Measurements from ENCODE around the gene CCDC102B. TPM values are rescaled to one million over a fixed set of nuclear protein-coding genes. Genes with fewer than 3 reads are reported as not detected.

The CCDC102B gene
- total RNA-seq, 4 donors from 2014 or later = 6.7 to 15.3 (median 11.8) TPM

DNA sequence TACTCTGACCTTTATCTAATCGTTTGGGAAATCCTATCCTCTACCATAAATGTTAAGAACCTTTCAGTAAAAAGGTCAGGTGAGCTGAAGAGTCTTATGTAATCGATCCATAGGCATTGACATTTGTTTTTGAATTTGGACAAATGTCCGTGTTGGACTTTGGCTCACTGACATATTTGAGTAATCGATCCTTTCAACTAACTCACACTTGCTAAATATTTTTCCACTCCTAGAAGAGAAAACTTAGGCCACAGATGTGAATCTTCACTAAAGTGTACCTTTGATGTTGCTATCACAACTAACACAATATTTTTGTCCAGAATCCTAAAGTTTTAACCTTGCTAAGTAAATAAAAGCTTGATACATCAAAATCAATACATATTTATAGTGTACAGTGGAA lies 89.5 kb downstream of the CCDC102B start:
- ATAC-seq (ENCODE audit: low FRiP score) (no peak), DNase-seq (ENCODE audit: low spot score) (no peak)
- TF ChIP-seq, protein P1, sequence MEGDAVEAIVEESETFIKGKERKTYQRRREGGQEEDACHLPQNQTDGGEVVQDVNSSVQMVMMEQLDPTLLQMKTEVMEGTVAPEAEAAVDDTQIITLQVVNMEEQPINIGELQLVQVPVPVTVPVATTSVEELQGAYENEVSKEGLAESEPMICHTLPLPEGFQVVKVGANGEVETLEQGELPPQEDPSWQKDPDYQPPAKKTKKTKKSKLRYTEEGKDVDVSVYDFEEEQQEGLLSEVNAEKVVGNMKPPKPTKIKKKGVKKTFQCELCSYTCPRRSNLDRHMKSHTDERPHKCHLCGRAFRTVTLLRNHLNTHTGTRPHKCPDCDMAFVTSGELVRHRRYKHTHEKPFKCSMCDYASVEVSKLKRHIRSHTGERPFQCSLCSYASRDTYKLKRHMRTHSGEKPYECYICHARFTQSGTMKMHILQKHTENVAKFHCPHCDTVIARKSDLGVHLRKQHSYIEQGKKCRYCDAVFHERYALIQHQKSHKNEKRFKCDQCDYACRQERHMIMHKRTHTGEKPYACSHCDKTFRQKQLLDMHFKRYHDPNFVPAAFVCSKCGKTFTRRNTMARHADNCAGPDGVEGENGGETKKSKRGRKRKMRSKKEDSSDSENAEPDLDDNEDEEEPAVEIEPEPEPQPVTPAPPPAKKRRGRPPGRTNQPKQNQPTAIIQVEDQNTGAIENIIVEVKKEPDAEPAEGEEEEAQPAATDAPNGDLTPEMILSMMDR (IDR thresholded peaks at IDR 0.05) = no peak

DNA sequence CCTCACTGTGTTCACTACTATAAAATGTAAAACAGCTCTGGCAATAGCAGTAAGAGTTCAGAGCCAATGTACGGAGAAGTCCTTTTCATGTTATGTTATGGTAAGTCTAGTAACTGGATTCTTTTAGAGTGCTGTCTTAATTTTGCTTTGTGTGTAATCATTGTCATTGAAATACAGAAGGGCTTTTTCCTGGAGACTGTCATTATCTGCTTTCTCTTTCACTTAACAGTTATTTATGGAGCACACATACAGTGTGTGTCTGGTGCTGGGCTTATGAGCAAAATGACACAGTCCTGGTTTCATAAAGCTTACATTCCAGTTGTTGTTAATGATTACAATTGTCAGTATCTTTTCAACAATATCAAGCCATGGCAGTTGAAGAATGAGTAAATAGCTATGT lies 95.5 kb downstream of the CCDC102B start:
- TF ChIP-seq, protein P1 (IDR thresholded peaks at IDR 0.05) = no peak
- ATAC-seq (ENCODE audit: low FRiP score) (no peak), DNase-seq (ENCODE audit: low spot score) (no peak)

DNA sequence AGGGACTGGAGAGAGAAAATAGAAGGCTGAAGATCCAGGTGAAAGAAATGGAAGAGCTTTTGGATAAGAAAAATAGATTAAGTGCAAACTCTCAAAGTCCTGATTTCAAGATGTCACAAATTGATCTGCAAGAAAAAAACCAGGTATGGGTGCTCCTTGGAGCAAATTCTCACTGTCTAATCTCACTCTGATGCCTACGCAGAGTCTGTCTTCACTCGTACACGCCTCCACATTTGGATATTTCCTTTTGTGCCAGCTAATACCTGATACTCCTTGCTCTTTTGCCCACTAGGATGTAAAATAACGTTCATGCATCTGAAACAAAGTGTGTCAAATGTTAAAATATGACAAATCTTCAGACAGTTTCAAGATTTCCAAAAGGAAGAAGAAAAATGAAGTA lies 99.4 kb downstream of the CCDC102B start:
- TF ChIP-seq, protein P1 (IDR thresholded peaks at IDR 0.05) = no peak
- ATAC-seq (ENCODE audit: low FRiP score) (no peak), DNase-seq (ENCODE audit: low spot score) (no peak)

DNA sequence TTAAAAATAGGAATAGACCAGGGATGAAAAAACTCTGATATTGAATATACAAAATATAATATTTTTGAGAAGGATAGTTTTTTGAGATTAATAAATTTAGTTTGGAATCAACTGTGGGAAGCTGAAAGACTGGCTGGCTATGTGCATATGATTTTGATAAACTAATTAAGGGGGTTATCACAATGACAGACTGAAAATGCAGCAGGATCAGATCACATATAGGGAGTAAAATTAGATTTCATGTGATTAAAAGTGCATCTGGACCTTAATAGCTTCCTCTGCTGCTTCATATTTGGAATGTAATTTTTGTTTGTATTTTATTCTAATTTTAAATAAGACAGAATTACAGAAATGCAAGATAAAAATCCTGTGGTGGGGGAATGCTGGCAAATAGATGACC lies 111.7 kb downstream of the CCDC102B start:
- ATAC-seq (ENCODE audit: low FRiP score) = no peak
- DNase-seq (ENCODE audit: low spot score) = no peak
- TF ChIP-seq, protein P1 (IDR thresholded peaks at IDR 0.05) = no peak

DNA sequence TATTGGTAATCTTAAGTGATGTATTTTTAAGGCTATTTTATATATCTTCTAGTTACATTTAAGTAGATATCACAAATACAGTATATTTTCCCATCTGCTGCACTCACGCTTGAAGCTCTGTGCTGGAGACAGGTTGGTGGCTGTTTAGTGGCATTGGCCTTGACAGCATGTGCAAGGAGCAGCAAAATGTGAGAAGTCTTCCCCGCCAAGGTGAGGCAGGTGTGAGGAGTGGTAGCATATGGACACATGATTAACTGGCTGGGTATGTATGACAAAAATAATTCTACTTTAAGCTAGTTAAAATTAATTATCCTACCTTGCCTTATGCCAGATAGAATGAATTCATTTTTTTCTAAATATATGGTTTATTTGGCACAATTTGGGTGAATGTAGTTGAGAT lies 117.2 kb downstream of the CCDC102B start:
- ATAC-seq (ENCODE audit: low FRiP score) = no peak
- DNase-seq (ENCODE audit: low spot score) = no peak
- TF ChIP-seq, protein P1 (IDR thresholded peaks at IDR 0.05) = no peak

DNA sequence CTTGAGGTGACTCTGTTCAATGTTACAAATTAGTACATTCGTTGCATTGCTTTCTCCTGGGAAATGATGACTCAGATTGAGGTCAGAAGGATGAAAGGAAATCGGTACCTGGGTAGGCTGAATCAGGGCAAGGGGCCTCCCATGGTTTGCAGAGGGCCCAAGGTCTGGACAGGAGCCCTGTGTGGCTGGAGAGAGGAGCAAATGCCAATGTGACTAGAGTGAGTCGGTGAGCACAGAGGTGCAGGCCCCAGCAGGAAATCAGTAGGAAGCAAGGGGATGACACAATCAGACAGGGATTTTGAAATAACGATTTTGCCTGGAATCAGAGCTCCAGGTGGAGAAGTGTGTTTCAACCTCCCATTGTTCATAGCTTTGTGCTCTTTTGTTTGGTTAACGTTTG lies 118.9 kb downstream of the CCDC102B start:
- no peak for DNase-seq (ENCODE audit: low spot score)
- TF ChIP-seq, protein P1 (IDR thresholded peaks at IDR 0.05) = no peak
- no peak for ATAC-seq (ENCODE audit: low FRiP score)

DNA sequence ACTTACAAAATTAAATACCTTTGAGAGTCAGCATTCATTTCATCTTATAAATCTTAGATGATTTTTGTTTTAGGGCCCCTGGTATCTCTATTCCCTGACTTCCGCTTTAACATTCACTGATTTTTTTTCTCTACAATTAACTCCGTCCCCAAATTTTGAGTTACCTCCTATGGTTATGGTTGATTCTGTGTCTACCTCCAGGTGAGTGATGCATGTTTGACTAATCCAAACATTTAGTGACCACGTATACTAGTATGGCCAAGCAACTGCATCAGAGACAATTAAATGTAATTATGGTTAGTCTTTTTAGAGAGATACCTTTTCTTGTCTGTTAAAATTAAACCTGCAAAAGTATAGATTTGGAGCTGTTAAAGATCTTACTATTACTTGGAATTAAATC lies 120.3 kb downstream of the CCDC102B start:
- TF ChIP-seq, protein P1 (IDR thresholded peaks at IDR 0.05) = no peak
- ATAC-seq (ENCODE audit: low FRiP score) (no peak), DNase-seq (ENCODE audit: low spot score) (no peak)
